GM21529 (cell line): ENCODE measurements around the gene CORO2B.

Source experiments
- ATAC-seq: cut with Tn5 transposase; IDR thresholded peaks from one replicate; pipeline ENCODE4 v1.9.1; 2021; ENCODE audit not compliant: unreplicated experiment

The CORO2B gene

DNA sequence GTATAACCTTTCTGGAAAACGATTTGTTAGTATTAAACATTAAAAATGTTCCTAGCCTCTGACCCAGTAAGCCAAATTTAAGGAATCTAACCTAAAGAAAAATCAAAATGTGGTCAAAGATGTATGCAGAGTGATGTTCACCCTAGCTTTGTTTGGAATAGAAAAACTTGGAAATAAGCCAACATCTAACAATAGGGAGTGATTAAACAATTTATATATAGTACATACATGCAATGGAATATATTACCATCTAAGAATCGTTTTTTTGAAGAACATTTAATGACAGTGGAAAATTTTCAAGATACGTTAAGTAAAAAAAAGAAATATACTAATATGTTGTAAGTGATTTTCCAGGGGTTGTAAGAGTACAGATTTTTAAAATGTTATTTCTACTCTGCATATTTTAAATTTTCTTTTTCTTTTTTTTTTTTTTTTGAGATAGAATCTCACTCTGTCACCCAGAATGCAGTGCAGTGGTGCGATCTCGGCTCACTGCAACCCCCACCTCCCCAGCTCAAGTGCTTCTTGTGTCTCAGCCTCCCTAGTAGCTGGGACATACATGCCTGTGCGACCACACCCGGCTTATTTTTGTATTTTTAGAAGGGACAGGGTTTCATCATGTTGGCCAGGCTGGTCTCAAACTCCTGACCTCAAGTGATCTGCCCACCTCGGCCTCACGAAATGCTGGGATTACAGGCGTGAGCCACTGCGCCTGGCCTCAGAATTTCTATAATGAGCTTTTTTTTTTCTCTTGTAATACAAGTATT, 187.0 kb downstream of the CORO2B start:
- no peak for ATAC-seq

DNA sequence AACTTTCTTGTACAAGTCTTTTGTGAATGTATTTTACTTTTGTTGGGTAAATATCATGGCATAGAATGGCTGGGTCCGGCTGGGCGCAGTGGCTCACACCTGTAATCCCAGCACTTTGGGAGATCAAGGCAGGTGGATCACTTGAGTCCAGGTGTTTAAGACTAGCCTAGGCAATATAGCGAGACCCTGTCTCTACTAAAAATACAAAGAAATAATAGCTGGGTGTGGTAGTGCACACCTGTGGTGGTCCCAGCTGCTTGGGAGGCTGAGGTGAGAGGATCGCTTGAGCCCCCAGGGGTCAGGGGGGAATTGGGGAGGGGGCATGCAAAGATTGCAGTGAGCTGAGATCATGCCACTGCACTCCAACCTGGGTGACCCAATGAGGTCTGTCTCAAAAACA, 189.0 kb downstream of the CORO2B start:
- ATAC-seq = no peak

DNA sequence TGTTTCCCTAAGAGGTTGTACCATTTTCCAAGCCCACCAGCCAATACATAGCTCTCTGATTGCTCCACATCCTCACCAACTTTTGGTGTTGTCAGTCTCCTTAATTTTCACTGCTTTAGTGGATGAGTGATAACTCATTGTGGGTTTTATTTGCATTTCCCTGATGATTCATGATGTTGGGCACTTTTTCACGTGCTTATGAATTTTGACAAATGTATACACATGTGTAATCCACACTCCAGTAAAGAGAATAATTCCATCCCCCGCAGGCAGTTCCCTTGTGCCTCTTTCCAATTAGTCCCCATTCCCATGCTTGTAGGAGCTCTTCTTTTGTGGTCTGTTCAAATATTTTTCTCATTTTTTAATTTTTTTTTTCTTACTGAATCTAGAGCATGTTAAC, 189.5 kb downstream of the CORO2B start:
- no peak for ATAC-seq

DNA sequence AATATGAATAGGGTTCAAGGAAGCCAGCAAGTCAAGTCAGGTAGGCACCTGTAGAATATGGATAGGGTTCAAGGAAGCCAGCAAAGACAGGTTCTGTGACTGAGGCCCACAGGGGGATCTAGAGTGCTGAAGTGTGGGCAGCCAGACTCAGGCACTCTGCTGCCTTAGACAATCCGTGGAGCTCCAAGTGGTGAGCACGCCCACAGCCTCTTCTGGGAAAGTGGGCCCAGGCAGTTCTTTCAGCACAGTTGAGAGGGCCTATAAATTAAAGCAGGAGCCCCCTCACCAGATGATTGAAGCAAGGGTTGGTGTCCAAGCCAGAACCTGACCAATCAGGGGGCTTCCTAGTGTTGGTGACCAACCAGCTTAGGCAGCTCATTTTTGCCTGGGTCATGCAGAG, 190.9 kb downstream of the CORO2B start:
- no peak for ATAC-seq

DNA sequence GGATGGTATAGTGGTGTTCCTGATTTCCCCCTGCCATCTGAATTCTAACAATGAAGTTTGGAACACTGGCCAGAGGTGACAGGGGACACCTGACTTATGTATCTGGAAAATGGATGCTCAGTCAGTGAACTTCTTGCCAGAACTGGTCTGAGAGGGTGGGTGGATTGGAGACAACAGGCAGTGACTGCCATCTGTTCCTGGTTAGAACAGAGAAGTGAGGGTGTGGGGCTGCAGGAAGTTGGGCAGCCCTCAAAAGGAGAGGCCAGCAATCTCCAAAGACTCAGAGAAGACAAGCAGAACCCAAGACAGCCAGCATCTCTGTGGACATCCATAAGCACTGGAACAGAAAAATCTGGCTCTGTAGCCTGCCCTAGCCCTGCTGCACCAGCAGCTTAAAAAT, 191.4 kb downstream of the CORO2B start:
- no peak for ATAC-seq

DNA sequence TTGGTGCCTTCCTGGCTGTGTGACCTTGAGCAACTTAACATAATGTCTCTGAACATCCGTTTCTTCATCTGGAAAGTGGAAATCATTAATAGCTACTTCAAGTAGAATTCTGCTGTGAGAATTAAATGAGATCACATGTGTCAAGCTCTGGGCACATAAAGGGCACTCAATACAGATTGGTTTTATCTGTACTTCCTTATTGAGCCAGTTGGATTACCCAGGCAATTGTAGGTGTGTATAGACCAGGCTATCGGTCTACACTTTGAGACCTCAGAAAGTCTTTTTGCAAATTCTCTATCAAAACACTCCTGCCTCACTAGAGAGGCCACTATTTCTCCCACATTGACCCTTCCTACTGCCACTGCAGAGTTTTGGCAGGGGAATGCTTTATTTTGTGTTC, 194.2 kb downstream of the CORO2B start:
- ATAC-seq = no peak

DNA sequence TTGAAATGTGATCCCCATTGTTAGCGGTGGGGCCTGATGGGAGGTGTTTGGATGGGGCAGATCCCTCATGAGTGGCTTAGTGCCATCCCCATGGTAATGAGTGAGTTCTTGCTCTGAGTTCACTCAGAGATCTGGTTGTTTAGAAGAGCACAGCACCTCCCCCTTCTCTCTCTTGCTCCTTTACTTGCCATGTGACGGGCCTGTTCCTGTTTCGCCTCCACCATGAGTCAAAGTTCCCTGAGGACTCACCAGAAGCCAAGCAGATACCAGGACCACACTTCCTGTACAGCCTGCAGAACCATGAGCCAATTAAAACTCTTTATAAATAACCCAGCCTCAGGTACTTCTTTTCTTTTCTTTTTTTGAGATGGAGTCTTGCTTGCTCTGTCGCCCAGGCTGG, 195.3 kb downstream of the CORO2B start:
- no peak for ATAC-seq

DNA sequence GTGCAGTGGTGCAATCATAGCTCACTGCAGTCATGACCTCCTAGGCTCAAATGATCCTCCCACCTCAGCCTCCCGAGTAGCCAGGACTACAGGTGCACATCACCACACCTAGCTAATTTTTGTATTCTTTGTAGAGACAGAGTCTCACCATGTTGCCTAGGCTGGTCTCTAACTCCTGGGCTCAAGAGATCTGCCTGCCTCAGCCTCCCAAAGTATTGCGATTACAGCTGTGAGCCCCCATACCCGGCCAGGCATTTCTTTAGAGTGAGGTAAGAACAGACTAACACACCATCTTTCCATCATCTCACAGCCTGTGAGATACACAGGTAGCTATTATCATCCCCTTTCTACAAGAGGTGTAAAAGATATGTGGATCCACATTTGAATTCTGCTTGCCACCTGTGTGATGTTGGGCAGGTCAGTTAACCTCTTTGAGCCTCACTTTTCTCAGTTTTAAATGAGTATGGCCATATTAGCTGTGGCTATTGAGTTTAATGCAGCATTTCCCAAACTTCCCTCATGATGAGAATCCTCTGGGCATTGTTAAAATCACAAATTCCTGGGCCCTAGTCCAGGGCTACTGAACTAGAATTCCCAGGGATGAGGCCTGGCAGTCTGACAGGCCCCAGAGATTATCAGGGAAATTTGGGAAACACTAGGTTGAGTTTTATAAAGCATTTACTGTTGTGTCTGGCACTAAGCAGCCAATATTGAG, 195.9 kb downstream of the CORO2B start:
- ATAC-seq = no peak

DNA sequence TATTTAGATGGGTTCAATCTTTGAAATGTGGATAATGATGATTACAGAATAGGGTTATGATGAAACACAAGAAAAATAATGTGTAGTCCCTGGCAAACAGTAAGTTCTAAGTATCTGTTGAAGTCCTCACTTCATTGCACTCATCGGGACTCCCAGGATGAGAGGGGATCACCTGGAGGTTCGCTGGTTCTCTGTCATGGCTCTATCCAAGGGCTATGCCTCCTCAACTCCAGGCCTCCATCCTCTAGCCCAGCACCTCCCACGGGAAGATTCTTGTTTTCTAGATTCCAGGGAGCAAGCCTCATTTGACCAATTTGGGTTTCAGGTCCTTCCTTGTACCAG, 196.4 kb downstream of the CORO2B start:
- no peak for ATAC-seq

DNA sequence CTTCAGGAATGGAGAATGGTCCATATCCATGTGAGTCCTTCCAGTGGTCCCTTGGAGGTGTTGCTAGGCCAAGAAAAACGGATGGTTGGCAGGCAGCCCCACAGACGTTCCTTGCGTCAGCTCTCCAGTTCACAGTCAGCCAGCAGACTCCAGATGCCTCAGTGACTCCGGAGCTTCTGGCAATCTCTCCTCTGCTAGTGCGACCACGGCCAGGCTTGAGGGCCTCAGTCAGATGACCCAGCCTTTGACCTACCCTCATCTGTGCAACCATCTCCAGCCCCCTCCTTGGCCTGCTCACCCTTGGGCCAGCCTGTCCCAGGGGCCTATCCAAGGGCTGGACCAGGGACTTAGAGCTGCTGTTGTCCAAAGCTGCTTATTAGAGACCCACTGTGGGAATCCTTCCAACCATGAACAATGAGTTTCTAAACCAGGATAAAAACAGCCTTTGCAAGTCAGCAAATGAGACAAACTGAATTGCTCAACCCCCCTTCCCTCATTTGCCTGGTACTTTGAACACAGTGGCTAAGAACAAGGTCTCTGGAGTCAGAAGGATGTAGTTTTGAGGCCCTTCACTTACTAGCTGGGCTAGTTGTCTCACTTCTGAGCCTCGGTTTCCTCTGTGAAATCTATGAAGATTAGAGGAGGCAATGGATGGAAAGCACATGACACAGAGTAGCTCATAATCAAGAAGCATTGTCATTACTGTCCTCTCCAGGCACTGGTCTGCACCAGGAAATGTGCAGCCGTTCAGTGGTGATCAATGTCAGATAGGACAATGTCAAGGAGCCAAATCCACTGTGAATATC, 197.1 kb downstream of the CORO2B start:
- no peak for ATAC-seq

DNA sequence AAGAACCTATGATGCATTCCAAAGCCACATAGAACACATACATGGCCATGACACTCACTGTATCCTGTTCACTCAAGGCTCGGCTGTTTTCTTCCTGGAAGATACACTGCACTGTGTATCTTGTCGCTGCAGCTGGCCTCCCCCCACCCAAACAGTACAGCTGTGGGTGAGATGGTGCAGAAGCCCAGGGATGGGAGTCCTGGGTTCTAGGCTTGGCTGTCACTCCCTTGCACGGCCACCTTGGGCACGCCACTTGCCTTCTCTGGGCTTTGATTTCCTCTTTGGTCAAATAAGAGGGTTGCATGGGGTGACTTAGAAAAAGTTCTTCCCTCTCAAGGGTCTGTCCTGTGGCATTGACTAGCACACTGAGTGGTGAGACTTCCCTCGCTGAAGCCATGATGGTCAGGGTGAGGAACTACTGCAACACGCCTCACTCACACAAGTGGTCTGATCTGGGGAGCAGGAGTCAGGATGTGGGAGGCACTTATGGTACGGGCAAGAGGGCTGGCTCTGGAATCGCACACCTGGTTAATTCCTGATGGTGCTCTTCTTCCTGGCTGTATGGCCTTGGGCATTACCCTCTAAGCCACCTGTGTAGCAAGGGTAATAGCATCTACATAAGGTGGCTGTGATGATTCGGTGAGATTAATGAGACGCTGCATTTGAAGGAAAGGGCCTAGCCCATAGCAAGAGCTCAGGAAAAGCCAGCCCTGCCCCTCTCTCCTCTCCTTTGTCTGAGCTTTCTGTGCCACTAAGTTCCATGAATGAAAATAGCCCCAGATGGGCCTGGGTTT, 197.9 kb downstream of the CORO2B start:
- no peak for ATAC-seq
